NCI-H2227 treated with DMSO at 0.1 percent for 48 hours (cell line): ENCODE data around the gene MEGF8.

ENCODE experiments used
- DNase-seq: peaks from one replicate; lab custom pipeline; 2025; lab: John Stamatoyannopoulos, UW

Gene MEGF8

GRCh38 chr19:42356686-42357085 is 31.3 kb downstream of the MEGF8 start:
- DNase-seq: no peak

DNA sequence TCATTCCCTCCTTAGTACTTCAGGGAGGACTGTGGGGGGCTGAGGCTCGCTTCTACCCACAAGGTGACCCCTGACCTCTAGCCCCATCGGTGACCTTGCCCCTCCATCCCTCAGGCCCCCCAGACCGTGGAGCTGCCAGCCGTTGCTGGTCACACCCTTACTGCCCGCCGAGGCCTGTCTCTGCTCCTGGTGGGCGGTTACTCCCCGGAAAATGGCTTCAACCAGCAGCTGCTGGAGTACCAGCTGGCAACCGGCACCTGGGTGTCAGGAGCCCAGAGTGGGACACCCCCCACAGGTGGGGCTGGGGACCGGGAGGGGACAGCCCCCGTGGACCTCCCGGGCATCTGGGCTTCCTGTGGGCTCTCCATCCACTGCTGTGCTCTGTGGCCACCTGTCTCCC is 31.9 kb downstream of the MEGF8 start:
- DNase-seq: no peak

- no peak for DNase-seq
Measured at GRCh38 chr19:42360787-42361544, 35.5 kb downstream of the MEGF8 start.

GRCh38 chr19:42361545-42361910 is 36.1 kb downstream of the MEGF8 start:
- DNase-seq: no peak

- DNase-seq: no peak
Measured at GRCh38 chr19:42362342-42362741, 36.9 kb downstream of the MEGF8 start.

GRCh38 chr19:42362891-42363440 is 37.5 kb downstream of the MEGF8 start:
- DNase-seq: no peak

GRCh38 chr19:42363614-42364346 is 38.3 kb downstream of the MEGF8 start:
- no peak for DNase-seq

GRCh38 chr19:42366673-42367072 is 41.2 kb downstream of the MEGF8 start:
- no peak for DNase-seq

DNA sequence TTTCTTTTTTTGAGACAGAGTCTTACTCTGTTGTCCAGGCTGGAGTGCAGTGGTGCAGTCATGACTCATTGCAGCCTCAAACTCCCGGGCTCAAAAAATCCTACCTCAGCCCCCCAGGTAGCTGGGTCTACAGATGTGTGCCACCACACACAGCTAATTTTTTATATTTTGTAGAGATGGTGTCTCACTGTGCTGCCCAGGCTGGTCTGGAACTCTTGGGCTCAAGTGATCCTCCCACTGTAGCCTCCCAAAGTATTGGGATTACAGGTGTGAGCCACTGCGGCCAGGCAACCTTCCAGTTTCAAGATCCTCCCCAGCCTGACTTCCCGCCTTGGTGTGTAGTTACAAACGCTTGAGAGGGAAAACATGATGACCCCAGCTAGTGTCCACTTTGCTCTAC is 42.5 kb downstream of the MEGF8 start:
- DNase-seq: no peak

DNA sequence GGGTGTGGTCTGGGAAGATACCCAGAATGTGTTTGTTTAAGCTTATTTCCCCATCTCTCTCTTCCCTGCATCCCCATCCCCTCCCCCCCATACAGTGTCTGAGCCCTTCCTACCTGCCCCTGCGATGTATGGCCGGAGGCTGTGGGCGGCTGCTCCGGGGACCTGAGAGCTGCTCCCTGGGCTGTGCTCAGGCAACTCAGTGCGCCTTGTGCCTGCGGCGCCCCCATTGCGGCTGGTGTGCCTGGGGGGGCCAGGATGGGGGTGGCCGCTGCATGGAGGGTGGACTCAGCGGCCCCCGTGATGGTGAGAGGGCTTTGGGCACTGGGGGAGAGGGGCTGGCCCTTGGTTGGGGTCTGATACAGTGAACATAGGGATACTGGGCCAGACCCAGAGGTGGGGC is 42.9 kb downstream of the MEGF8 start:
- DNase-seq: no peak

DNA sequence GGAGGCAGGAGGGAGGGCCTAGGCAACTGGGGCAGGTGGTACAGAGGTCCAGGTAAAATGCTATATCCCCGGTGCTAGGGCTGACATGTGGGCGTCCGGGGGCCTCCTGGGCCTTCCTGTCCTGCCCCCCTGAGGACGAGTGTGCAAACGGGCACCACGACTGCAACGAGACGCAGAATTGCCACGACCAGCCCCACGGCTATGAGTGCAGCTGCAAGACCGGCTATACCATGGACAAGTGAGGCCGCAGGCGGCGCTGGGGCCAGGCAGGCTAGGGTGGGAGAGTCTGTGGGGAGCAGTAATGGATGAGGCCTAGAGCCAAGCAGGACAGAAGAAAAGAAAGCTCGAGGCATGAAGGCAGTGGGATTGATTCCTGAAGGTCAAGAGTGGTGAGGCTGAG is 43.3 kb downstream of the MEGF8 start:
- no peak for DNase-seq

DNA sequence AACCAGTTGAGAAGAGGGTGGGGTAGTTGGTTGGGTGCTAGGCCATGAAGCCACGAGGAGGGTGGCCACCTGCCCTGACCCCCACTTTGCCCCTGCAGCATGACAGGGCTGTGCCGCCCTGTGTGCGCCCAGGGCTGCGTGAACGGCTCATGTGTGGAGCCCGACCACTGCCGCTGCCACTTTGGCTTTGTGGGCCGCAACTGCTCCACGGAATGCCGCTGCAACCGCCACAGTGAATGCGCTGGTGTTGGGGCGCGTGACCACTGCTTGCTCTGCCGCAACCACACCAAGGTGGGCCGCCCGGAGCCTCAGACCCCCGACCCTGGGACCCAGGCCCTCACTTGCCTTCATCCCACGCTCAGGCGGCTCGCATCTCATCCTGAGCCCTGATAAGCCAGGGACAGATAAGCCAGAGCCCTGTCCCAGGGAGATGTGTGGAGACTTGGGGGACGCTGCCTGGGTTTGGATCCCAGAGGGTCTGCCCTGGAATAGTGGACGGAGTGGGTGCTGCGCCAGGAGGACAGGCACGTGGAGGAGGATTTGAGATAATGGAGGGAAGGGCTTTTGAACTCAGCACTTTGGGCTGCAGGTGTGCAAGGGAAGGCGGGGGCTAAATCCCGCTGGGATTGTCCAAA is 44.1 kb downstream of the MEGF8 start:
- DNase-seq: no peak

DNA sequence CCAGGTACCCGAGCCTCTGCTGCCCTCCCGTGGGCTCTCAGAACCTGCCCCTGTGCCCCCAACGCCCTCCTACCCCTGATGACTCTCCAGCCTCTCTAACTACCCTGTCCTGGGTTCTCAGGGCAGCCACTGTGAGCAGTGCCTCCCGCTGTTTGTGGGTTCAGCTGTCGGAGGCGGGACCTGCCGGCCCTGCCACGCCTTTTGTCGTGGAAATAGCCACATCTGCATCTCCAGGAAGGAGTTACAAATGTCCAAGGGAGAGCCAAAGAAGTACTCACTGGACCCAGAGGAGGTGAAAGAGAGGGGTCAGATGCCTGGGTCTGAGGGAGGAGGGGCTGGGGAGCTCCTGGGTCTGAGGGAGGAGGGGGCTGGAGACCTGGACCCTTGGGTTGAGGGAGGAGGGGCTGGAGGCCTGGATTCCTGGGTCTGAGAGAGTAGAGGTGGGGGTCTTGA is 44.7 kb downstream of the MEGF8 start:
- no peak for DNase-seq

DNA sequence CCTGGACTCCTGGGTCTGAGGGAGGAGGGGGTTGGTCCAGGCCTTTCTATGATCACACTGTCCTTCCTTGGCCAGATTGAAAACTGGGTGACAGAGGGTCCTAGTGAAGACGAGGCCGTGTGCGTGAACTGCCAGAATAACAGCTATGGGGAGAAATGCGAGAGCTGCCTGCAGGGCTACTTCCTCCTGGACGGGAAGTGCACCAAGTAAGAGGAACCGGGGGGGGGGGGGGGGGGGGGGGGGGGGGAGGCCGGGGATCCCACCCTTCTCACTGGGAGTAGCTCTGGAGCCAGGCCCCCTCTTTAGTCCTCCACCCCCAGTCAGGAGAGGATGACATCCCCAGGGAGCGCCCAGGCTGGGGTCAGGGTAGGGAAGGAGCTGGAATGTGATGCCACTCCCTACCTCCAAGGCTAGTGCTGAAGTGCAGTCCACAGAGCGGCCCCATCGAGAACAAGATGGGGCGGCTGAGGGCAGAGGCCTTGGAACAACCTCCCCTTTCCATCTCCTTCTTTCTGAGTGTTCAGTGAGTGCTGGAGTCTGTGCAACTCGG is 45.3 kb downstream of the MEGF8 start:
- no peak for DNase-seq

GRCh38 chr19:42374826-42375376 is 49.5 kb downstream of the MEGF8 start:
- DNase-seq: no peak

- no peak for DNase-seq
Measured at GRCh38 chr19:42375415-42376176, 50.2 kb downstream of the MEGF8 start.

DNA sequence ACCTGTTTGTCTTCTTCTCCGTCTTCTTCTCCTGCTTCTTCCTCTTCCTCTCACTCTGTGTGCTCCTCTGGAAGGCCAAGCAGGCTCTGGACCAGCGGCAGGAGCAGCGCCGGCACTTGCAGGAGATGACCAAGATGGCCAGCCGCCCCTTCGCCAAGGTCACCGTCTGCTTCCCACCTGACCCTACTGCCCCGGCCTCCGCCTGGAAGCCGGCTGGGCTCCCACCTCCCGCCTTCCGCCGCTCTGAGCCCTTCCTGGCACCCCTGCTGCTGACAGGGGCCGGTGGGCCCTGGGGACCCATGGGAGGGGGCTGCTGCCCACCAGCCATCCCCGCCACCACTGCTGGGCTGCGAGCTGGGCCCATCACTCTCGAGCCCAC is 50.7 kb downstream of the MEGF8 start:
- DNase-seq: no peak

GRCh38 chr19:42378225-42379215 is 53.1 kb downstream of the MEGF8 start:
- DNase-seq: no peak

- DNase-seq: no peak
Measured at GRCh38 chr19:42380155-42380554, 54.7 kb downstream of the MEGF8 start.
